ENCODE data around the gene FYB1.

- no peak for TF ChIP-seq POLR2A (IDR thresholded peaks at IDR 0.05)
- no peak for TF ChIP-seq CTCF (IDR thresholded peaks at IDR 0.05)
Observed at GRCh38 chr5:39055768-39056398, 163.5 kb downstream of the FYB1 start.
